T-helper 2 cell treated with Interferon-gamma antibody and Interleukin-4, amounts not matched to agents 100 ng/mL and 5 ng/mL, for 36 hours (primary cell): Measurements from ENCODE around the gene CACNB2. TPM values are rescaled to one million over a fixed set of nuclear protein-coding genes. Genes with fewer than 3 reads are reported as not detected.
"Not testable (repeated sequence)": the region's sequence is repeated elsewhere in the genome, so short reads cannot be mapped to it uniquely, and the experiment has no call there.

Experiments used
- intact Hi-C: fragments of 100-400 bp; cut with micrococcal nuclease; formaldehyde crosslinking; loops from one replicate; pipeline ENCODE4 v1.15.1; 2023
- total RNA-seq: library from RNA; stranded (reverse); gene quantifications from 2 replicates; pipeline ENCODE4 v1.2.3, GENCODE V29; 2022

Gene CACNB2
- total RNA-seq, 1 donor from 2014 or later, result 0.14 TPM

DNA sequence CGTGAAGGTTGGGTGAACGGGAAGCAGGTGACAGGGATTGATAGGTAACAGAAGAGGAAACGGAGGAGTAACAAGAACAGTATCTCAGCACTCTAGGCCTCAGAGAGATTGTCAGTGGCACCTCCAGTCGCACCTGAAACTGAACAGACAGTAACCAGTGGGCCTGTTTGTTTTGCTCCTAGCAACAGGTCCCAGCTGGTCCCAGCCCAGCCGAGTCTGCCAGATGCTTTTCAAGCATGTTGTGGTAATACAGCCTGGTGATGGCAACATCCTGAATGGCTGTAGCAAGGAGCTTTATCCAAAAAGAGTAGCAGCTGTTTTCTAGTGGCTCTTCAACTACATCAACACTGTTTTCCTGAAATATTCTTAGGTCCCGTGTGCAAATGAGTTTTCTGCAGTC is 4.7 kb downstream of the CACNB2 start:
- intact Hi-C loops, result no loop called here

DNA sequence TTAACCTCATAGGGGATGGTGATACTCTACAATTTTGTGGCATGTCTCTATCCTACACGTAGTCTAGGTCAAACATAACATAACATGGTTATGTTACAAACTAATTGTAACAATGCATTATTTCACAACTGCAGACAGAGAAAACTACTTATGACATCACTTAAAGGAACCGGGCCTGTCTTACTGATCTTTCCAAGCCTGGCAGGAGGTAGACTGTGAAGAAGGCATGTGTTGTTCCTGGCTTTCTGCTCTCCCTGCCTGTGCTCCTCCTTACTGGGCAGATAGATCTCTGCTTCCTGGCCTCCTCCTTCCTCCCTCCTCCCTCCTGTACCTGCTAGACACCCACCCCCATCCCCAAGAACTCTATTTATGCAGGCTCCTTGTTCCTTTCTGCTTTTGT is 5.4 kb downstream of the CACNB2 start:
- intact Hi-C loops, result no loop called here

DNA sequence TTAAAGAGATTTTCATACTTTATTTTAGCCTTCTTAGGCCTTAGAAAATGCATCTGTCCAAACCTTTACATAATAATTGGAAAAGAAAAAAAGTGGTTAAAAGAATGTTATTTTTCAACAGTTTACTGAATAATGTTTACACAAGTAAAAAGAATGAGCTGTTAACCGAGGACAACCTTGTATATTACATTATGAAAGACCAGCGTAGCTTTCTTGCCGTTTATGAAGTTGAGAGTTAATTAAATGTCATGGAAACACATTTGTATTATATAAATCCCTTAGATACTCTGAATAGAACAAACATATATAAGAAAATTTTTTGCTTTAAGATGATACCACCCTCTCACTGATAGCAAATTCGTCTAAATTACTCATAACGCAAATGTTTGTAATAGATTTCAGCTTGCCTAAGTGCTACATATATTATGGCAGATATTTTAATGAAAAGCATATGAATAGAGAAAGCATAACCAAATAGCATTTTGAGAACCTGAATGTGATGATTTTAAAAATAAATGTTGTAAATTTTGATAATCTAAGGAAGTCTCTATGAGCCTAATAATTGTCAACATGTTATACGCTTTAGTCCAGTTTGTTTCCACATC is 9.1 kb downstream of the CACNB2 start:
- intact Hi-C loops, result no loop called here

DNA sequence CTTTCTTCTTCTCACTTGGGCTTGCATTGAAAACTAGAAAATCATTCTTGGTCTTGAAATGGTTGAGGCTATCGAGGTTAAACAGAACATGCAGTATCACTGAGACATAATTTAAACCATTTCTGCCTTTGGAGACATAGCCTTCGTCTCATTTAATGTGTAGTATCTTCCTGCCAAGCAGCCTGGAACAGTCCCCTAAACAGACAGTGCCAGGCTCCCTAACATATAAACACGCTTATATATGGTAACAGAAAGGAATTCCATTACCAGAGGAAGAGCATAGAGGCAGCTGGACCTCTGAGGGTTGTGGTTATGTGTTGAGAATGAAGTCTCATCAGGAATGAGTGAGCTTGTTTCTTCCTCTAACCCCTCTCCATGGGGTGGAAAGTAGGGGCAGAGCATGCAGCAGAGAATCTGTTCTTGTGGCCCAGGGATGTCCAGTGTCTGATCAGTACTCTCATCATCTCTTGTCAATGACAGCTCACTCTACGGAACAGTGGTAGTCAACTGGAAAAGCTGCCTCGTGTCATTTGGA is 11.2 kb downstream of the CACNB2 start:
- intact Hi-C loops, result no loop called here

DNA sequence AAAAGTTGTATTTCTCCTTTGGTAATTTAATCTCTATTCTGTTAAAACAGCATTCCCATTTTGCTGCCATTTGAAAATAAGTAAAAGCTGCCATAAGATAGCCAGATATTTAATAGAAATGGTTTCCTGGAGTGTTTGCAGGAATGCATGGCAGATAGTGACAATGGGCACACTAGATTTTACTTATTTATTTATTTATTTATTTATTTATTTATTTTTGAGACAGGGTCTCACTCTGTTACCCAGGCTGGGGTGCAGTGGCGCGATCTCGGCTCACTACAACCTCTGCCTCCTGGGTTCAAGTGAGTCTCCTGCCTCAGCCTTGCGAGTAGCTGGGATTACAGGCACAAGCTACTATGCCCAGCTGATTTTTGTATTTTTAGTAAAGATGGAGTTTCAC is 13.2 kb downstream of the CACNB2 start:
- intact Hi-C loops, result not testable (repeated sequence)

DNA sequence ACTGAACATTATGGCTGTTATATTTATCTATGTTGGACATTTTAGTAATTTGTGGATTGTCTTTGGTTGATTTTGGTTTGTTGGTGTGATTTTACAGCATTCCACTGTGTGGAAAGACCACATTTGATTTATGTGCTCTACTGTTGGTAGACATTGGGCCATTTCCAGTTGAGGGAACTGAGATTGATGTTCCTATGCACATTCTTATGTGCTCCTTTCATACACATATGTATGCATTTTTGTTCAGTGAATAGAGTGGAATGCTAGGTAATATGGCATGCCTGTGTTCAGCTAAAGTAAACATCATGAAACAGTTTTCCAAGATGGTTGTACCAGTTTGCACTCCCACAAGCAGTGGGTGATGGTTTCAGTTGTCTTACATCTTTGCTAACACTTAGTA is 15.1 kb downstream of the CACNB2 start:
- intact Hi-C loops, result no loop called here

DNA sequence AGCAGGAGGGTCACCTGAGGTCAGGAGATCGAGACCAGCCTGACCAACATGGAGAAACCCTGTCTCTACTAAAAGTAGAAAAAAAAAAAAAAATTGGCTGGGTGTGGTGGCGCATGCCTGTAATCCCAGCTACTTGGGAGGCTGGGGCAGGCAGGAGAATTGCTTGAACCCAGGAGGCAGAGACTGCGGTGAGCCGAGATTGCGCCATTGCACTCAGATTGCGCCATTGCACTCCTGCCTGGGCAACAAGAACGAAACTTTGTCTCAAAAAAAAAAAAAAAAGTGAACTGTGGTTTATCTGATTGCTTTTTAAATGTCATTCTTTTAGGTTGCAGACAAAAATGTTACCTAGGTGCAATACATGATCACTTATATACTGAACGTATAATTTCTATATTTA is 16.6 kb downstream of the CACNB2 start:
- intact Hi-C loops, result not testable (repeated sequence)

DNA sequence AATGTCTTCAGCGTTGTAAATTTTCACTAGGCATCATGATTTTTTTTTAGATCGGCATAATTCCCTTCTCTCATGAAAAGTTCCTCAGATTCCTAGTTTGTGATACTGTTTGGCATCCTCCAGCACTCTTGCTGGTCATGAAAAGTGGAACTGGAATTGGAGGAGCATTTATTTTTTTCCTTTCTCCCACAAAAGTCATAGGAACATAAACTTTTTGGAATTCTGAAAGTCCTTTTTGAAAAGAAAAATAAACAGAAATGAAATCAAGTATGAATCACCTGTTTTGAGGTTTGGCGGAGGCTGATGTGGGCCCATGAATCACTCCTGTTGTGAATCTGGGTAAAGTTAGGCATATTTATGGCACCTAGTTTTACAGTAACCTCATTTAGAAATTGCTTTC is 17.7 kb downstream of the CACNB2 start:
- intact Hi-C loops, result no loop called here

DNA sequence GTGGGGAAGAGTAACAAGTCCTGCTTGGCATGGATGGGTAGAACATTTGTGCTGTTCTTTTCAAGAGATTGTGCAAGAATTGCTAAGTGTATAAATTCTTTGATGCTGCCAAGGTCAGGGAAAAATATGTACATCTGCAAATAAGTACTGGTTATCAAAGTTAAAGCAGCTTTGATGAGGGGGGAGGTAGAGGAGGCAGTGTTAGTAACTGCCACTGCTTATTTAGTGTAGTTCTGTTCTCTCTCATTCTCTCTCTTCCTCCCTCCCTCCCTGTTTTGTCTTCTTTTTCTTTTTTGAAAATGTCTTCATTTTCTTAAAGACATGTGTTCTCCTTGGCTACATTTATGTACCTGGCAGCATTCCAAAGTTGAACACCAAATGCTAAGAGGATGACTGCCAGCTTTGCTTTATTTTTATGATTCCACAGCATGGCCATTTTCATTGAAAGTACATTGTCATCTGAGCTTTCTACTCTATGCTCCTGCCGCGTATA is 18.6 kb downstream of the CACNB2 start:
- intact Hi-C loops, result no loop called here

DNA sequence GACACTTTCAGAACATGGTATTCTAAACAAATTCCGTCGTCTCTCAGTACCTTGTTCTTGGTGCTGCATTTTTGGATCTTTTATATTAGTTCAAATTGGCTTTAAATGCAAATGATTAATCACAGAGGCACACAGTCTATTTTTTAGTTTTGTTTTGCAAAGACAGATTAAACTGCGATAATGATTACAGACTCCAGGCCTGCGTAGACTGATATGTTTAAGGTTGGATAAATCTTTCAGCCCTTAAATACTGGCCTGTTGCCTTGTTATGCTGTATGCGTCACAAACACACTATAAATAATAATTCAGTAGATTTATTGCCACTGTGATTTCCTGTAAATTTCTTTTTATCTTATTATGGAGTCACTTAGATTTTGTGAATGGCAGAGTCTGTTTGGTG is 19.3 kb downstream of the CACNB2 start:
- intact Hi-C loops, result no loop called here

DNA sequence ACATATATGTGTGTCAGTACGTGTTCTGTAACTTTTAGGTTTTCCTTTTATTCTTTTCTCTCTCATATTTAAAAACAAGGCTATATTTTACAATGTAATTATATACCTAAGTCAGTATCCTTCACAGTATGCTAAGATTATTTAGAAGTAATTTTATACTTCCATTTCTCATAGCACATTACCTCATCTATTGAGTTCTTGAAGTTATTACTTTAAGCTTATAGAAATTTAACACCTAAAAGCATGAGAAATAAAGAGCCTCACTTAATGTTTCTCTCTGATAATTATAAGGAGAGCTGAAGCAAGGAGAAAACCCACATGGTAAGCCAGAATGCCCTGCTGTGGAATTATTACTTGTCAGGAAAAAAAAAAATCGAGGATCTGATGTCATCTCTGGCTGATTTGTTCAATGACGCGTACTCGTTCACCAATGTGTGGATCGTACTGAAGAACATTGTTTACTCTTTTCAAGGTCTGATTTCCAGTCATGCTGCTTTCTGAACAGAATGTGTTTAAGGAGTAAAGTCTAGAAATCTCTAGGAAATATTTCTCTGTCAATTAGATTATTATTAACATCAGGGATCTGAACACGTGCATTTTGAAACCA is 21.9 kb downstream of the CACNB2 start:
- intact Hi-C loops, result no loop called here

DNA sequence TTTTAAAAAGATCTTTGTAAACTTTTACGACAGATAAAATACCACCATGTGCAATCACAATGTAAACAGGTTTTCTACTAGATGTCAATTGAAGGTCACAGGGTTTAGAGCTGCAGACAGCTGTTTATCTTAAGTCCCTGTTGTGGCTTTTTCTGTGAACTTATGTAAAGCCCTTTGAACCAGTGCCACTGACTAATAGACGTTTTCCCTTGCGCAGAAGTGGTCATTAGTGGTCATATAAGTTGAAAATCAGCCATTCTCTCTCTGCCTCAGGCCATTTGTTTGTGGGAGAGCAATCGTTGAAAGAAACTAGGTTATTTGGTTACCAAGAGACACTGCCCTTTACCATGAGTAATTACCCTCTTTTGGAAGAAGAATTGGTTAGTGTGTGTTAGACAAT is 23.9 kb downstream of the CACNB2 start:
- intact Hi-C loops, result no loop called here

DNA sequence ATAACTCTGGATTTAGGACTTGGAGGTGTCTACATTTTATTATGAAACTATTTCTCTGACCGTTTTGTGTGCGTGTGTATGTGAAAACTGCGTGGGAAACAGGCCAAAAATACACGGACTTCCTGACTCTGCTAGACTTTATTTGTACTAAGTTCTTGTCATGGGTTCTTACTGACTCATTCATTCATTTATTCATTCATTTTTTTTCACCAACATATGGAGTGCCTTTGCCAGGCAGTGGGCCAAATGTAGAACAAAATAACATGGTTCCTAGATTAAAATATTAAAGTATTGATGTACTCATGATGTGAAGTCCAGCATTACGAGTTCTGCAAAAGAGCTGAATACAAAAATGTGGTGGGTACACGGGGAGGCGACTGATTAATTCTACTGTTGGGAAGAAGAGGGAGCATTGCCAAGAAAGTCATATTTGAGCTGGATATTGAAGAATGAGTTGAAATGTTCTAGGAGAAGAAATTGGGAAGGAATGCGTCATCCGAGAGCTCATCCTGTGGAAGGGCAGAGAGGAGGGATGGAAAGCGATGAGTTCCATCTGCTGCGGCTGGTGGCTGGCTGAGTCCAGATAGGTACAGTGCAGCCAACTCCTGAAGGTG is 24.6 kb downstream of the CACNB2 start:
- intact Hi-C loops, result no loop called here

DNA sequence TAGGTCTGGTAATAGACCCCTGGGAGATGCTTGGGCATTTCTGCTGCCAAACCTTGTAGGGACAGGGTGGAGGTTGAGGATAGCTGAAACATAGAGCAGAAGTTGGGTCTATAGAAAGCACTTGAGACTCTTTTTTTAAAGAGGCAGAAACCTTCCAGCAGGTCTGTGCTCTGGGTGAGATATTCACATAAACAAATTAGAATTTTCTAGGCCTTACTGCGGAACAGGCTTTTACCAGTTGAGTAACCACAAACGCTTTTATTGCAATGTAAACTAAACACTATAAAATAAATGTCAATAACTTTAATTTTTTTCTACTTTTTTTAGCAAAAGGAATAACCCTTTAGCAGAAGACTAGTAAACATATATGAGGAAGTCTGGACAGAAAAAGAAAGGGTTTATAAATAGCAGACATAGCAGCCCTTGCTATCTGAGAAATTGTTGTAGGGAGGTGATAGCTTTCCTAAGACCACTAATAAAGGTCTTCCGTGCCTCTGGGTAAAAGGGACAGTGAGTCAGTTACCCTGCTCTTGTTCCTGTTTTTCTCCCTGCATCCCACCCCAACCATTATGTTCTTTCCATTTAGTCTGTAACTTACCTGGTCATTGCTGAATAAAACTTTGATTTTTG is 38.7 kb downstream of the CACNB2 start:
- intact Hi-C loops, result no loop called here

DNA sequence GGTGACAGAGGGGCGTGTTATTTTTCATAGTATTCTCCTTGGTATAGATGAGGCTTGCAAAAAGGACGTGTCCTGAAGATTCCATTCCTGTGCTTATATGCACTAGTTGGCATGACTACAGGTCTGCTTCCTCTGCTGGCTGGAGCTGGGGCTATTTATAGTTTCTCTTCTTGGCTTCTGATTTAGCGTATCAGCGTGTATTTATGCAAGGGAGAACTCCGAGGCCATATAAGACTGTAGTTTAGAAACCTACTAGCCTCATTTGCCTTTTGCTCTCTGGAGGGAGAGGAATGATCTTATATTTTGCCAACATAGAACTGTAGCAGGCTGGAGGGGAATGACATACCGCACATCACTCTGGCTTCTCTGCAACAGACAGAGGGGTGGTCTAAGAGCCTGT is 39.7 kb downstream of the CACNB2 start:
- intact Hi-C loops, result no loop called here

DNA sequence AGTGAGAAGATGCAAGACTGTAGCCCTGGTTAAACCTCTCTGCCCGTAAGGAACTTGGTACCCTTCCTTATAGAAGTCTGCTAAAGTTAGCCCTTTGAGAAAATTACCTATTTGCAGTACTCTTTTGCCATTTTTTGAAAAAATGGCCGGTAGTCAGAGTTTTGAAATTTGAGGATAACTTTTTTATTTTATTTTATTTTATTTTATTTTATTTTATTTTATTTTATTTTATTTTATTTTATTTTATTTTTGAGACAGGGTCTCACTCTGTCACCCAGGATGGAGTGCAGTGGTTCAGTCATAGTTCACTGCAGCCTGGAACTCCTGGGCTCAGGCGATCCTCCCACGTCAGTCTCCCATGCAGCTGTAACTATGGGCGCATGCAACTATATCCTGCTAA is 41.2 kb downstream of the CACNB2 start:
- intact Hi-C loops, result not testable (repeated sequence)

DNA sequence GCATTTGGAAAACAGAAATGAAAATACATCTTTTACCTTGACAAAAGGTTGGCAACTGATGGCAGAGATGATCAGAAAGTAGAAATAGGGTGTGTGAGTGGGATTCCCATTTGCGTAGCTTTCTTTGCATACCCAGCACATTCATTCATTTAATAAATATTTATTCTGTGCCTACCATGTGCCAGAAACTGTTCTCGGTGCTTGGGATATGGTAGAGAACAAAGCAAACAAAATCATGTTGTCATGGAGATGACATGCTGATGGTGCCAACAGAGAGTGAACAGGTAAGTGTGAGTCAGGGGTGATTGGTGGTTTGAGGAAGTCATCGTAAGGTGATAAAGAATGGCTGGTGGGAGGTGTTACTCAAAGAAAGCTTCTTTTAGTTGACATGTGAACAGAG is 45.4 kb downstream of the CACNB2 start:
- intact Hi-C loops, result no loop called here

DNA sequence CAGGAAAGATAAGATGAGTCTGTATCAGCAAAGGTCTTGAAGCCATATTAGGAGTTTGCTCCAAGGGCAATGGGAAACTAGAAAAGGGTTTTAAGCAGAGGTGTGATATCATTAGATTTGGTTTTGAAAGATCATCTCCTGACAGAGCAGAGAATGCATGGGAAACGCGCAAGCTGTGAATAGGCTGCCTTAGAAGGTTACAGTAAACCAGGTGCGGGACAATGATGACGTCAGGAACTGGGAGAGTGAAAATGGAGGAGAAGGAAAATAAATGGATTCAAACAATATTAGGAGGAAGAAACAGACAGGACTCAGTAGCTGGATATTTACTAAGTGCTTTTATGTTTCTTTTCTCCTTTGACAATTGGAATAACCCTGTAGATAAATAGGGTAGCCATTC is 50.6 kb downstream of the CACNB2 start:
- intact Hi-C loops, result no loop called here

DNA sequence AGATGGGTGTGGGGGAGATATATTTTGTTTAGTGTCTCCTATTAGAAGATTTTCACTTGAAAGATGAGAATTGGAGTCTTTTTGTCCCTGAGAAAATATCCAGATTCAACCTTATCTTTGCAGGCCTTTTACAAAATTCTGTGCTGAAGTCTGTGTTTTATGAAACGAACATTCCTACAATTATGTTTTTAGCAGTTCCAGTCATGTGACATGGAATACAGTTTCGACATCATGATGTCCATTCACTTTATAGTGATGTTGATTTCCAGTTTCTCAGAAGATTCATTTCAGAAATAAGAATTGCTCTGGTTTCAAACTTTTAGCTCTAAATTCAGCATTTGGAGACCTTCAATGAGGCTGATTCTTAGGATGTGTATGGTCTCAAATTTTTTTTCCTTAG is 54.4 kb downstream of the CACNB2 start:
- intact Hi-C loops, result no loop called here

DNA sequence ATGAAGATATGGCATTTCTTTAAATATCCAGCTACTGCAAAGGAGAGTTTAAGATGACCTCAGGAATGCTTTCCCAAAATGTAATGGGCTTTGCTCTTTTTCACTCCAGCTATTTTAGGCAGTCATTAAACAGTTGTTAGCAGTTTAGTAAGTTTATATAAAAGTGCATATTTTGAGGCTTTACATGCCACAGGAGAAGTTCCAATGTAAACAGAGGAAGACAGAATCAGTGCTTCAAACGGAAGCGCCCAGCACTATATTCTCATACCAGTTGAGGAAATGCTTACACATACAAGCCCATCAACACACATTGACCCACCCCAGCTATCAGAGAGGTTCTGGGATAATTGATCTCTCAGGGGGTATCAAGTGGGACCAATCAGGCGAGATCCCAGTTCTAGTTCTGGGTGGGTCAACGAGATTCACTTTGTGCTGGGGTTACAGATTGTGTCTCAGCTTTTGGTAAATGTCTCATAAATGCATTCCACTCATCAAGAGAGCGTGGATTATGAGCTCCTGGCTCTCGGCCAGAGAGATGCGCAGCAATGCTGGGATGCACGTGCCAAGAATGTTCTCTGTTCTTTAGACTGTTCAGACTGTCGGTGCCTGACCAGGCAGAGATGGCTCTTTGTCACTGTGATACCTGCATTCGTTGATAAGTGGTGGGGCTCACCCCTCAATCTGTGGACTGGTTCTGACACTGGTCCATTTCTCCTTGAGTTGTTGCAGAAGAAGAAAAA is 55.0 kb downstream of the CACNB2 start:
- intact Hi-C loops, result no loop called here

DNA sequence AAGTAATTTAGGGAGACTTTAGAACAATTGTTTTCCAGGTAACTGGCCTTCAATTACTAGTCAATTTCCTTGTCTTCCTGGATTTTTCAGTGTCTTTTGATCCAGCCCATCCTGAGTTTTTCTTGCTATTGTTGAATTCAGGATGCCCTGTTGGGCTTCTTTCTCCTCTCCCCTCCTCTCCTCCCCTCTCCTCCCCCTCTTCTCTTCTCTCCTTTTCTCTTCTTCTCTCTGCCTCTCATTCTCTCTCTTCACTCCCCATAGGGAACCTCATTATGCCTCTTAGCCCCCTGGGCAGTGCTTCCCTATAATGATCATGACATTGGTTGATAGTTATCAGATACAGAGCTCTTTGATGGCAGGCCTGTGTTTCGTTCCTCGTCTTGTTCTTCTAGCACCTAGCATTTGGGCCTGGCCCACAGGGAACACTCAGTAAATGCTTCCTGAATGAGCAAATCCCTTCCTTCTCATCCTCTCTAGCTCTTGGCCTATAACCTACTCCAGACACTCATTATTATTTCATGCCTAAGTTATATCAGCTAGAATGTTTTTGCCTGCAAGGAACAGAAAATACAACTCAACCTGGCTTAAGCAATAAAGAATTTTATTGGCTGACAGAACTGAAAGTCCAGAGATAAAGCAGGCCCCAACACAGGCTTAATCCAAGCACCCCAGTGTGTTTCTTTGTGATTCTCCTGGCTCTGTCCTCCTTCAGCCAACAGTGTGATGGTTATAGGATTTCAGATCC is 56.8 kb downstream of the CACNB2 start:
- intact Hi-C loops, result no loop called here
